Measurements from ENCODE around the gene AP1S1. TPM values are rescaled to one million over a fixed set of nuclear protein-coding genes. Genes with fewer than 3 reads are reported as not detected.
A peak's percentile ranks its signal among the peaks of the same experiment; 100 is the strongest.

Gene AP1S1
- total and polyA plus RNA-seq, 2 of the 13 experiments (the other 11 are each of a cell fraction or from before 2014, with no cell fraction given), result 57.5 to 68.1 TPM

GRCh38 chr7:101201695-101202602 is 47.7 kb downstream of the AP1S1 start (continued):
- TF ChIP-seq THAP7 (CRISPR knock-in tag; IDR thresholded peaks at IDR 0.05) (no peak), PATZ1 (CRISPR knock-in tag; IDR thresholded peaks at IDR 0.05) (peak; percentile 84), ZNF562 (CRISPR knock-in tag; IDR thresholded peaks at IDR 0.05; ENCODE audit: borderline replicate concordance) (no peak), ZNF570 (CRISPR knock-in tag; IDR thresholded peaks at IDR 0.05; ENCODE audit: borderline replicate concordance) (no peak), ZNF710 (CRISPR knock-in tag; IDR thresholded peaks at IDR 0.05; ENCODE audit: borderline replicate concordance) (peak; percentile 74), SMARCE1 (IDR thresholded peaks at IDR 0.05; ENCODE audit: borderline replicate concordance) (no peak), LCORL (IDR thresholded peaks at IDR 0.05) (no peak), LCORL (CRISPR knock-in tag; IDR thresholded peaks at IDR 0.05) (peak; percentile 71; the same call in 1 of the 2 replicates), ZZZ3 (CRISPR knock-in tag; IDR thresholded peaks at IDR 0.05; ENCODE audit: borderline replicate concordance) (0 out of 2 replicates have a peak, but pooled peaks have one; percentile 24), ZMYM4 (CRISPR knock-in tag; IDR thresholded peaks at IDR 0.05) (peak; percentile 51; the same call in 1 of the 2 replicates), GLI4 (CRISPR knock-in tag; IDR thresholded peaks at IDR 0.05; ENCODE audit: borderline replicate concordance) (no peak), HNF4G (IDR thresholded peaks at IDR 0.05; ENCODE audit: borderline replicate concordance, low read depth, low read length) (peak; percentile 48; the same call in 1 of the 2 replicates), HNF4G (CRISPR knock-in tag; IDR thresholded peaks at IDR 0.05; ENCODE audit: borderline replicate concordance, low read depth) (peak; percentile 76), ZBTB10 (CRISPR knock-in tag; IDR thresholded peaks at IDR 0.05; ENCODE audit: borderline replicate concordance) (peak; percentile 54; the same call in 1 of the 2 replicates), ZFP91 (CRISPR knock-in tag; IDR thresholded peaks at IDR 0.05; ENCODE audit: borderline replicate concordance) (peak; percentile 64; the same call in 1 of the 2 replicates)
- TF ChIP-seq, protein P1, sequence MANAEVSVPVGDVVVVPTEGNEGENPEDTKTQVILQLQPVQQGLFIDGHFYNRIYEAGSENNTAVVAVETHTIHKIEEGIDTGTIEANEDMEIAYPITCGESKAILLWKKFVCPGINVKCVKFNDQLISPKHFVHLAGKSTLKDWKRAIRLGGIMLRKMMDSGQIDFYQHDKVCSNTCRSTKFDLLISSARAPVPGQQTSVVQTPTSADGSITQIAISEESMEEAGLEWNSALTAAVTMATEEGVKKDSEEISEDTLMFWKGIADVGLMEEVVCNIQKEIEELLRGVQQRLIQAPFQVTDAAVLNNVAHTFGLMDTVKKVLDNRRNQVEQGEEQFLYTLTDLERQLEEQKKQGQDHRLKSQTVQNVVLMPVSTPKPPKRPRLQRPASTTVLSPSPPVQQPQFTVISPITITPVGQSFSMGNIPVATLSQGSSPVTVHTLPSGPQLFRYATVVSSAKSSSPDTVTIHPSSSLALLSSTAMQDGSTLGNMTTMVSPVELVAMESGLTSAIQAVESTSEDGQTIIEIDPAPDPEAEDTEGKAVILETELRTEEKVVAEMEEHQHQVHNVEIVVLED (CRISPR knock-in tag; IDR thresholded peaks at IDR 0.05; ENCODE audit: borderline replicate concordance), result no peak

Data from HepG2 (cell line).